Measurements from ENCODE around the gene ERICH3. TPM values are rescaled to one million over a fixed set of nuclear protein-coding genes. Genes with fewer than 3 reads are reported as not detected.

Gene ERICH3
- total and polyA plus RNA-seq, 2 donors (not counting 1 experiment from before 2014, with no cell fraction given): 0.17 TPM; not detected in 1

DNA sequence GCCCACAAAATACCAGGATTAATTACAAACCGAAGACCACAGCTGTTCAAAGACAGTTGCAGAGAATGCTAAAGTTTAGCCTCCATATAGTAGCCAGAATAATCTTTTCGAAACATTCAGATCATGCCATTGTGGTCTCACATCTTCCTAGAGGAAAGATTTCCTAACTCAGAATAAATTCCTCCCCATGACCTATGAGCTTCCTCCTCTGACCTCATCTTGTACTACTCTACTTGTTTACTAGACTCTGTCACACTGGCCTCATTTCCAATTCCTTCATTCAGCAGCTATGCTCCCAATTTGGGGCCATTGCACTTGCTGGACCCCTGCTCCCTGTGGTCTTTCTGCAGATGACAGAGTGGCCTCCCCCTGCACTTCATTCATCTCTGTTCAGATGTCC lies 89.4 kb downstream of the ERICH3 start:
- Histone ChIP-seq H4K20me1 (ENCODE audit: control insufficient read depth, extremely low read depth, insufficient read depth, low read length) (no peaks in the 10 kb centered on the region), H3K4me1 (ENCODE audit: control insufficient read depth, extremely low read depth, insufficient read depth, low read length) (no peaks in the 10 kb centered on the region), H3K4me3 (replicated peaks in 1 of 4; ENCODE audit: control extremely low read depth in 1 of 4, insufficient read depth in 1 of 4, low read depth in 3 of 4, low read length in 4 of 4) (no peak overlapping the region), H3K9me3 (ENCODE audit: control insufficient read depth, insufficient read depth, low read depth, low read length) (no peaks in the 10 kb centered on the region), H2AFZ (ENCODE audit: low read length) (no peak overlapping the region), H3K9ac (ENCODE audit: insufficient read depth, low read length) (no peak overlapping the region), H3K27ac (ENCODE audit: insufficient read depth, low read length) (no peak overlapping the region), H3K4me2 (ENCODE audit: extremely low read depth, insufficient read depth, low read length) (no peak overlapping the region), H3K36me3 (ENCODE audit: control insufficient read depth, insufficient read depth, low read length) (no peaks in the 10 kb centered on the region), H3K79me2 (ENCODE audit: control insufficient read depth, insufficient read depth, low read length) (no peaks in the 10 kb centered on the region), H3K27me3 (ENCODE audit: control insufficient read depth, insufficient read depth, low read length) (no peaks in the 10 kb centered on the region)
- peak in 1 of 2 donors; percentile 24 for DNase-seq (ENCODE audit: low read depth in 2 of 2)
- TF ChIP-seq EZH2 (IDR thresholded peaks at IDR 0.05; ENCODE audit: low read length, missing control alignments): no peak
- TF ChIP-seq, protein P1, sequence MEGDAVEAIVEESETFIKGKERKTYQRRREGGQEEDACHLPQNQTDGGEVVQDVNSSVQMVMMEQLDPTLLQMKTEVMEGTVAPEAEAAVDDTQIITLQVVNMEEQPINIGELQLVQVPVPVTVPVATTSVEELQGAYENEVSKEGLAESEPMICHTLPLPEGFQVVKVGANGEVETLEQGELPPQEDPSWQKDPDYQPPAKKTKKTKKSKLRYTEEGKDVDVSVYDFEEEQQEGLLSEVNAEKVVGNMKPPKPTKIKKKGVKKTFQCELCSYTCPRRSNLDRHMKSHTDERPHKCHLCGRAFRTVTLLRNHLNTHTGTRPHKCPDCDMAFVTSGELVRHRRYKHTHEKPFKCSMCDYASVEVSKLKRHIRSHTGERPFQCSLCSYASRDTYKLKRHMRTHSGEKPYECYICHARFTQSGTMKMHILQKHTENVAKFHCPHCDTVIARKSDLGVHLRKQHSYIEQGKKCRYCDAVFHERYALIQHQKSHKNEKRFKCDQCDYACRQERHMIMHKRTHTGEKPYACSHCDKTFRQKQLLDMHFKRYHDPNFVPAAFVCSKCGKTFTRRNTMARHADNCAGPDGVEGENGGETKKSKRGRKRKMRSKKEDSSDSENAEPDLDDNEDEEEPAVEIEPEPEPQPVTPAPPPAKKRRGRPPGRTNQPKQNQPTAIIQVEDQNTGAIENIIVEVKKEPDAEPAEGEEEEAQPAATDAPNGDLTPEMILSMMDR (conservative IDR thresholded peaks at IDR 0.05 in 1 of 2, IDR thresholded peaks at IDR 0.05 in 1 of 2; ENCODE audit: low read depth in 1 of 2, low read length in 2 of 2): no peak

DNA sequence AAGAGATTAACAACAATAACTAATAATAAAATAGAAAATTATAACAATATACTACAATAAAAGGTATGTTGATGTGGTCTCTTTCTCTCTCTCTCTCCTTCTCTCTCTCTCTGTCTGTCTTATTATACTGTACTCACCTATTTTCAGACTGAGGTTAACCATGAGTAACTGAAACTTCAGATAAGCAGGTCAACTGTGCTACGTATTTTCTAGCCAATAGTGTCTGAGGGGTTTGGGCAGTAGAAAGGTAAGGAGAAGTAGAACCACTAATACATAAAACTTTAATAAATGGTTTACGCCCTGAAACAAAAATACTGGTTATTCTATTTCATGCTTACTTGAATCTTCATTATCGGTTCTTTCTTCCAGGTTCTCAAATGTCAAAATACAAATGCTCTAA lies 90.2 kb downstream of the ERICH3 start:
- H3K9ac ChIP-seq (ENCODE audit: insufficient read depth, low read length): no peak overlapping the region
- no peaks in the 10 kb centered on the region for H3K27me3 ChIP-seq (ENCODE audit: control insufficient read depth, insufficient read depth, low read length)
- H3K4me2 ChIP-seq (ENCODE audit: extremely low read depth, insufficient read depth, low read length): no peak overlapping the region
- no peaks in the 10 kb centered on the region for H3K4me1 ChIP-seq (ENCODE audit: control insufficient read depth, extremely low read depth, insufficient read depth, low read length)
- no peaks in the 10 kb centered on the region for H3K36me3 ChIP-seq (ENCODE audit: control insufficient read depth, insufficient read depth, low read length)
- H3K4me3 ChIP-seq (replicated peaks in 1 of 4; ENCODE audit: control extremely low read depth in 1 of 4, insufficient read depth in 1 of 4, low read depth in 3 of 4, low read length in 4 of 4): no peak overlapping the region
- H3K79me2 ChIP-seq (ENCODE audit: control insufficient read depth, insufficient read depth, low read length): no peaks in the 10 kb centered on the region
- H4K20me1 ChIP-seq (ENCODE audit: control insufficient read depth, extremely low read depth, insufficient read depth, low read length): no peaks in the 10 kb centered on the region
- TF ChIP-seq, protein P1 (conservative IDR thresholded peaks at IDR 0.05 in 1 of 2, IDR thresholded peaks at IDR 0.05 in 1 of 2; ENCODE audit: low read depth in 1 of 2, low read length in 2 of 2): no peak
- no peak for TF ChIP-seq EZH2 (IDR thresholded peaks at IDR 0.05; ENCODE audit: low read length, missing control alignments)
- no peaks in the 10 kb centered on the region for H3K9me3 ChIP-seq (ENCODE audit: control insufficient read depth, insufficient read depth, low read depth, low read length)
- H2AFZ ChIP-seq (ENCODE audit: low read length): no peak overlapping the region
- no peak overlapping the region for H3K27ac ChIP-seq (ENCODE audit: insufficient read depth, low read length)
- DNase-seq (ENCODE audit: low read depth in 2 of 2): no peak

DNA sequence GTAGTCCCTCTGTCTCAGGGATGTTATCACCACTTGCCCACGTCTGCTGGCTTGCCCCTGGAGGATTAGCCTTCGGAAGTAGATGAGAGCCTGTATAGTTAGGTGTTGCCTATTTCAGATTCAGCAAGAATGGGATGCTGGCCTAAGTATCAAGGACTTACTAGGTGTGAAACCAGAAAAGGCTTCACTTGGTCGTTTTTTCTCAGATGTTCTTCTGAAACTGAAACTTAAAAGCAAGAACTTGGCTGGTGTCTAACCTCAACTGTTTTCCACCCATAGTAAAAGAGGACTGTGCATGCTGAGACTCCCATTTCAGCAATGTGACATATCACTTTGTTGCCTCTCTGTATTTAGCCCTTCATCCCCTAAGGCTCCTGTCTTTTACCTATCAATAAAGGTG lies 94.2 kb downstream of the ERICH3 start:
- H3K27ac ChIP-seq (ENCODE audit: insufficient read depth, low read length): no peak overlapping the region
- TF ChIP-seq EZH2 (IDR thresholded peaks at IDR 0.05; ENCODE audit: low read length, missing control alignments): no peak
- TF ChIP-seq, protein P1 (conservative IDR thresholded peaks at IDR 0.05 in 1 of 2, IDR thresholded peaks at IDR 0.05 in 1 of 2; ENCODE audit: low read depth in 1 of 2, low read length in 2 of 2): no peak
- H3K4me1 ChIP-seq (ENCODE audit: control insufficient read depth, extremely low read depth, insufficient read depth, low read length): no peaks in the 10 kb centered on the region
- no peak overlapping the region for H3K4me3 ChIP-seq (replicated peaks in 1 of 4; ENCODE audit: control extremely low read depth in 1 of 4, insufficient read depth in 1 of 4, low read depth in 3 of 4, low read length in 4 of 4)
- H3K27me3 ChIP-seq (ENCODE audit: control insufficient read depth, insufficient read depth, low read length): no peaks in the 10 kb centered on the region
- DNase-seq (ENCODE audit: low read depth in 2 of 2): no peak
- H3K36me3 ChIP-seq (ENCODE audit: control insufficient read depth, insufficient read depth, low read length): no peaks in the 10 kb centered on the region
- H3K9me3 ChIP-seq (ENCODE audit: control insufficient read depth, insufficient read depth, low read depth, low read length): no peaks in the 10 kb centered on the region
- no peak overlapping the region for H2AFZ ChIP-seq (ENCODE audit: low read length)
- H3K4me2 ChIP-seq (ENCODE audit: extremely low read depth, insufficient read depth, low read length): no peak overlapping the region
- H4K20me1 ChIP-seq (ENCODE audit: control insufficient read depth, extremely low read depth, insufficient read depth, low read length): no peaks in the 10 kb centered on the region
- no peak overlapping the region for H3K9ac ChIP-seq (ENCODE audit: insufficient read depth, low read length)
- no peaks in the 10 kb centered on the region for H3K79me2 ChIP-seq (ENCODE audit: control insufficient read depth, insufficient read depth, low read length)
